ENCODE results near the gene MYOZ1. TPM values are rescaled to one million over a fixed set of nuclear protein-coding genes. Genes with fewer than 3 reads are reported as not detected.
"Not testable (repeated sequence)": the region's sequence is repeated elsewhere in the genome, so short reads cannot be mapped to it uniquely, and the experiment has no call there.

The MYOZ1 gene
- polyA plus RNA-seq, 5 donors: 2.1 to 25.1 (median 3.2) TPM

DNA sequence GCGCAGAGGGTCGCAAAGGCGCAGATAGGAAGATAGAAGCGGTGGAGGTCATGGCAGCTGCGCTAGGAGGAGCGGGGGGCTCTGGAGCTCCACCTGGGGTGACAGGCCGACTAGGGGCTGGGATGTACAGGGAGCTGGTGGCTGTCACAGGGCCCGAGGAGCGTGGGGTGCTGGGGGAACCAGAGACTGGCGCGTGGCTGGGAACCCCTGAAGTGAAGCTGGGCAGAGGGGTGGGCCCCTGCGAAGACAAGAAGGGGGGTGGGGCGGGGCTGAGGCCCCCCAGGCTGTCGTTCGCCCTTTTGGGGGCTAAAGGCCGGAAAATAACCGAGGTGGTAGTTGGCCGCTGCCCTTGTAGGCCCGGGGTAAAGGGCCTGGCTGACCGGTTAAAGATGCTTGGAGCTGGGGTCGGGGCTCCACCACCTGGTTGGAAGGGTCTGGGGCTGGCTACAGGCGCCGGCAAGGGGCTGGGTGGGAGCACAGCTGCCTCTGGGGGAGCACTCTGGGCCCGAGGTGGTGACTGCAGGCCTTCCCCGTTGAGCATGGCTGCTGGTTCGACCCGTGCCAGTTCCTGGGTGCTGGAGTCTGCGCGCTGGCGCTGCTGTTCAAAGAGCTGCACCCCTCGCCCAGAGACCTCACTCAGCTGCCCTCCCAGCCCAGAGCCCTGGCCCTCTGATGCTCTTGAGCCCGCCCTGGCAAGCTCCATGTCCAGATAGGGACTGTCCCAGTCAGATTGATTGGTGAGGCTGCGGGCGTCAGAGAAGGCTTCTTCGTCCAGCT lies 6.8 kb upstream of the MYOZ1 start:
- DNase-seq: no peak

DNA sequence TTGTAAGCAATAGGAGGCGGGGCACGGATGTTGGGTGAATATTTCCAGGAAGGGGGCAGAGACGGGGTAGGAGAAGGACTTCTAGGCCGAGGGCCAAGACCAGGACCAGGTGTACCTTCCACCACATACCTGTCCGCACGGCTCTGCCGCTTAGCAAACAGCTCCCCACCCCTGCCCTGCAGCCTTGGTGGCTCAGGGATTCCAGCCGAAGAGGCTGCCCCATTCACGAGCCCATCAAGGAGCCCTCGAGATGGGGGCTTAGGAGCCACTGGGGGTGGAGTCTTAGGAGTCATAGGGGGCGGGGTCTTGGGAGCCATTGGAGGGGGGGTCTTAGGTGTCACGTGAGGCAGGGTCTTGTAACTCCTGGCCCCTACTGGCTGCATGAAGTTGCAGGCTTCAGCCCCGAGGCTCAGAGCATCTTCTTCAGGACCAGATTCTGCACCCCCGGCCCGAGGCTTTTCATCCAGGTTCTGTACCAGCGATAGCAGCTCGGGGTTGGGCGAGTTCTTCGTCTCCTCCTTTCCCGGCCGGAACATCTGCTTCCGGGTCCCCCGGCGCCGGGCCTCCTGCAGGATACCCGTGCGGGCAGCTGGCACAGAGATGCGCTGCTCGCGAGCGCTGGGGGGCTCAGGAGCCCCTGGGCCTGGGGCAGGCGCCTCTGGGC lies 6.1 kb upstream of the MYOZ1 start:
- DNase-seq: peak; percentile 68 to 77

DNA sequence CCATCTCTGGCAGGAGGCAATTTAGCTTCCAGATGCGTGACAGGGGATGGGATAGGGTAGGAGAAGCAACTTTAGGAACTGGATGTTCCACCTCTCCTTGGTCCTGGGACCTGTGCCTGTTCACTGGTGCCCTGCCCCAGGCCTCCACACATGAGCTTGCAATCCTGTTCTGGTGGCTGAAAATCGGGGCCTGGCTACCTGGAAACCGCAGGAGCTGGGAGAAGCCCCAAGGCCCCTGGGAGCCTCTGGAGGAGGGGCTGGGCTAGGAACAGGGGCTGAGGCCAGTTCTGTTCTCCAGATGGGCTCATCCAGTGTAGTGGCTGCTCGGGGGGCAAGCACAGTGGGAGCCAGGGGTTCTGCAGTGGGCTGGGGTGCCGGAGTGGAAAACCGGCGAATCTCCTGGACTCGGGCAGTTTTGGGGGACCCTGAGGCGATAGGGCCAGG lies 5.3 kb upstream of the MYOZ1 start:
- no peak for DNase-seq

DNA sequence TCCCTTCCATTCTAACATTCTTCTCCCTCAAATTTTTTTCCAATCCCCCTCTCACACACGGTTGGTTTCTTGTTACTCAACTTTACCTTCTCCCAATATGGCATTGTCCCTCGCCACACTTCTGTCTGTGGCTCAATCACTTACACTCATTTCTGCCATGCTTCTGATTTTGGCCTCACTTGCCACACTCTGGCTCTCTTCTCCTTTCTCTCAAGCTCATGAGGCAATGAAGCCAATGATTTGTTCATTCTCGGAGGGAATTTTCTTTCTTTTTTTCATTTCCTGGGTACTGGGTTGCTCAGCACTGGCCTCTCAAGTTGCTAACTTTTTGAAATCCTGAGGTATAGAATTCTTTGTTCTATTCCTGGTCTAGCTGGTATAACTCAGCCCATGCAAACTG lies 4.0 kb upstream of the MYOZ1 start:
- no peak for DNase-seq

DNA sequence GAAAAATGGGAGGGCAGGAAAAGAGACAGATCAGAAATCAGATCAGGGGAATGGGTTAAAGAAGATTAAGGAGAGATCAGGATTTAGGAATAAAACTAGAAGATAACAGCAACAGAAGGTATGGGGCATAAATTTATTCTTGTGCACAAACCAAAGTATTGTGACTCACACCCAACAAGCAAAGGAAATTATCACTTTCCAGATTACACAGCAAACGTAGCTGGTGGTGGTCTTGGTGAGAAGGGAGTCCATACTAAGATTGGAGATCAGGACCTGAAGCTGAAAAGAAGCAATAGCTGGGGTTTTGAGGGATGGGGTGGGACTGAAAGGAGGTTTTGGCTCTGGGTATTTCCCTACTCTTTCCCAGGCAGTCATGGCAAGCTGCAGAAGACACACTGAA lies 3.5 kb upstream of the MYOZ1 start:
- no peak for DNase-seq

DNA sequence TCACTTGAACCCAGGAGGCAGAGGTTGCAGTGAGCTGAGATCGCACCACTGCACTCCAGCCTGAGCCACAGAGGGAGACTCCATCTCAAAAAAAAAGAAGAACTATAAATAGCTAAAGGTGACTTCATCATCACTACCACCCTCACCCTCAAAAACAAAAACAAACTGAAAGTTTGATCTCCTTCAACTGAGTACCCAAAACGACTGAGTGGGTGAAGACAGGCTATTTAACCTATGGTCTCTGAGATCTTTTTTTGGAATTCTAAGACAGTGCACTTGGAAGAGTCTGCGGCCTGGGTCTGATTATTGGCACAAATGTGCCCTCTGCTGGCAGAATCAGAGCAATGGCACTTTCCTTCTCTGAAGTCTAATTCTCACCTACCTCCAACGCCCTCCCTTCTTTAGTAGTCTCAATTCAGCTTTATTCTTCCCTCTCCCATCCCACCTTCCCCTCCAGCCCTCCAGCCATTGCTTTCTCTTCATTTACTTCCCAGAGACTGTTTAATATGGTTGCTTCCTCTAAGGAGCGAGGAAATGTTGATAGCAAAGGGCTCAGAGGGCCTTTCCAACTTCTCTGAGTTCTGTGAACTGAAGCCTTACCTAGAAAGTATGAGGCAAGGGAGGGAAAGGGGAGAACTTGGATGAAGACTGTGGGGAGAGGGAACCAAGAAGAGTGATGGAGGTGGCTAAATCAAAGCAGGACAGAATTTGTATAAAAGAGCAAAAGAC lies 2.9 kb upstream of the MYOZ1 start:
- DNase-seq: peak in 1 of 2 donors; percentile 67

DNA sequence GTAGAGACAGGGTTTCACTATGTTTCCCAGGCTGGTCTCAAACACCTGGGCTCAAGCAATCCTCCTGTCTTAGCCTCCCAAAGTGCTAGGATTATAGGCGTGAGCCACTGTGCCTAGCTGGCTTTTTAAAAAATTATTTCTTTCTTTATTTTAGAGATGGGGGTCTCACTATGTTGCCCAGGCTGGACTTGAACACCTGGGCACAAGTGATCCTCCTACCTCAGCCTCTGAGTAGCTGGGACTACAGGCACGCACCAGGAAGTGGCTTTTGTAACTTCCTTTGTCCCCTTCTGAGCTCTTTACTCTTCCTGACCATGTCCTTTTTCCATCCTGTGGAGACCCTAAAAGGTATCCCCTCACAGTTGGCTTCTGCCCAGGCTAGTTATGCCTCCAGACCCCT lies 2.1 kb upstream of the MYOZ1 start:
- no peak for DNase-seq

DNA sequence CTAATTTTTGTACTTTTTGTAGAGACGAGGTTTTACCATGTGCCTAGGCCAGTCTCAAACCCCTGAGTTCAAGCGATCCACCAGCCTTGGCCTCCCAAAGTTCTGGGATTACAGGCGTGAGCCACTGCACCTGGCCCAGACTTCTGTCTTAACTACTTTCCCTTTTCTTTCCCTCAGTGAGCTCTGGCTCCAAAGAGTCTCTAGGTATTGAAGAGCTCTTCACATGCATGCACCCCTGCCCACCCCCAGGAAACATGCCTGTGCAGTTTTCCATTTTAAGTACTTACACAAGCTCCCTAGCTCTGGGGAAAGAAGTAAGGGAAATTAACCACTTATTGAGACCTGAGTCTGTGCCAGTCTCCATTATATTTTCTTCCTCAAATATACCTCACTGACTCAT lies 2.0 kb downstream of the MYOZ1 start:
- no peak for DNase-seq

DNA sequence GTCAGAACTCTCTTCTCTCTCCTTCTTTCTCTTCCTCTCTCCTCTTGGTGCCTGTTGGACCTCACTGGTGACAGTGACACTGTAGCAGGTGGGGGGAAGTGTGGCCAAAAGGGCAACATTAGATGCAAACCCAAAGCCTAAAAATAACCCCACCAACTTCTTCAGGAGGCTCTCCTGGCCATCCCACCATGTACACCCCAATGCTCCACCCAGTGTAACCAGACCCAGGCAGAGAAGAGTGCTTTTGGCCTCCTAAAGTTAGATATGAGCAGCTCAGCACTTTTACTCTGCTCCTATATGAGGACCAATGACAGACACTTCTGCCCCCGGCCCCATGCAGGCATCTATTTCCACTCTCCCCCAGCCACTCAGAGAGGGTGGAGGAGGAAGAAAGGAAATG lies 5.5 kb downstream of the MYOZ1 start:
- no peak for DNase-seq

DNA sequence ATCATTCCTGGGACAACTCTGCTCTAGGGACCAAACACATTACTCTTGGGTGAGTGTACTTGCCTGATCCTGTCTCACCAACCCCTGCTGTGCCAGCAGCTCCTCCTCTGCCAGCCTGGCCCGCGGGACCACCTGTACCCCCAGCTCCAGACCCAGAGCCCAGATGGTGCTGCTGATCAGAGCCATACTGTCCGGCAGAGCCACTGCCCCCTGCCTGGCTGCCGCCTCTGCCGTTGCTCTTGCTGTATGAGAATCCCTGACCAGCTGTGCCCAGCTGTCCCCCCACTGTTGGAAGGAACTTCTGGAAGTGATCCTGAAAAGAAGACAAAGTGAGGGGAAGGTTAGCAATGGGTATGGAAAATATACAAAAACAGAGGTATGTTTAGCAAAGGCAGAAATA lies 6.9 kb downstream of the MYOZ1 start:
- DNase-seq: no peak

DNA sequence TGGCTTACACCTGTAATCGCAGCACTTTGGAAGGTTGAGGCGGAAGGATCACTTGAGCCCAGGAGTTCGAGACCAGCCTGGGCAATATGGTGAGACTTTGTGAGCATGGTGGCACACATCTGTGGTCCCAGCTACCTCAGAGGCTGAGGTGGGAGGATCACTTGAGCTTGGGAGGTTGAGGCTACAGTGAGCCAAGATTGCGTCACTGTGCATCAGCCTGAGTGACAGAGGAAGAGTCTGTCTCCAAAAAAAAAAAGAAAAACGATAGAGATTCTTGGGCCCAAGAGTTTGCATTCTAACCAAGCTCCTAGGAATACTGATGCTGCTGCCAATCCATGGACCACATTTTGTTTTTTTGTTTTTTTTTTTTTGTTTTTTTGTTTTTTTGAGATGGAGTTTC lies 12.1 kb downstream of the MYOZ1 start:
- no peak for DNase-seq

DNA sequence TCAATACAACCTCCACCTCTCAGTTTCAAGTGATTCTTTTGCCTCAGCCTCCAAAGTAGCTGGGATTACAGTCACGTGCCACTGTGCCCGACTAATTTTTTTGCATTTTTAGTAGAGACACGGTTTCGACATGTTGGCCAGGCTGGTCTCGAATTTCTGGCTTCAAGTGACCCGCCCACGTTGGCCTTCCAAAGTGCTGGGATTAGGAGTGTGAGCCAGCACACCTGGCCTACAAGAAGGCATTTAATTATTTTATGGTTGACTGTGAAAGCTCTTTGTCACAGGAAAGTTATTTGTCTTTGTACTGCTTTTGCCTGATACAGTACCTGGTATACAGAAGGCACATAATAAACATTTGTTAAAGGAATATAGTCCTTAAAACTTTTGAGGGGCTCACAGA lies 12.9 kb downstream of the MYOZ1 start:
- DNase-seq: no peak

DNA sequence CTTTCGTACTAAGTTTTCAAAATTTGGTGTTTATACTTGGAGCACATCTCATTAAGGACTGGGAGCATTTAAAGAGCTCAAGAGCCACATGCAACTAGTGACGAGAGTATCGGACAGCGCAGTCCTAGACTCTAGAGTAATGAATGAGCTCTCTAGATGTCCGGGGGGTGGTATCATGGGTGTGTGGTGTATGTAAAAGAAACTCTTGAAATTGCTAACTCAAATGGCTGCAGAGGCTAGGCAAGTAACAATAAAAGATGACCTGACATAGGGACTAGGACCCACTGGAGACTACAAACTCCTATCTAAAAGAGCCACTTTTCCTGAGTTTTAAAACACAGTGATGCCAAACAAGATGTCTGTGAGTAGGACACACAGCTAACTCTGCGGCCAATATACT lies 14.0 kb downstream of the MYOZ1 start:
- no peak for DNase-seq

DNA sequence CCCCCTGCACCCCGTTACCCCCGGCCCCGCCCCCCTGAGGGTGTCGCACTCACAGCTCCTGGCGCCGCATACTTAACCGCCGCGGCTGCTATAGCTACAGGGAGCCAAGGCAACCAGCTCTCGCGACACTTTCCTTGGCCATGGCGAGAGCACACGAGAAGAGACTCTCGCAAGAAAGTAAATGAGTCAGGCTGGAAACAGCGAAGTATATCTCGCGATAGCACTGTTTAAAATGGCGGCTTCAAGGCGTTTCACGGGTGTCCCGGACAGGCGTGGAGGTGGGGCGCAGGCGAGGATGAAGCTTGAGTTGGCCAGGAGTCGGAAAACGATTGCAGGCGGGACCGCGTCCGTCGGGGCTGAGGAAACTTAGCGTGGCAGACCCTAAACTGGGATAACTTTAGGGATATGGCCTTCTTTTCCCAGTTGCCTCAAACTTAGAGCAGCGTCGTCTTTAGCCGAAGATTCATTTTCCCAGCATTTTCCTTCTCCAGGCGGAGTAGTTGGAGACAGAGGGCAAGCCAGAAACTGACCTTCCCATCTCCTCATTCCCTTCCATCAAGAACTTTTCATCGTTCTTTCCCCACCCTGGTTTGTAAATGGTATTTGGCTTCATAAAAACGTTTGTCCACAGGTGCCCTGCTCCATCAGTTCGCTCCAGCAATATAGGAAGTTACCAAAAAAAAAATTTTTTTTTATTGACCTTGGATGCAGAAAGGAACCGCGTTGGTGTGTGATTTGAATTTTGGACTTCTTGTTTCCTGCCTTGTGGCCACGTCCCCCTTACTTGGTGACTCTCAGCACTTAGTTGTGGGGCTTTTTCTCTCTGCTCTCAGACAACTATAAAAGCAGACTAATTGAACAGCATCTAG lies 15.2 kb downstream of the MYOZ1 start:
- peak; percentile 95 to 97 for DNase-seq

DNA sequence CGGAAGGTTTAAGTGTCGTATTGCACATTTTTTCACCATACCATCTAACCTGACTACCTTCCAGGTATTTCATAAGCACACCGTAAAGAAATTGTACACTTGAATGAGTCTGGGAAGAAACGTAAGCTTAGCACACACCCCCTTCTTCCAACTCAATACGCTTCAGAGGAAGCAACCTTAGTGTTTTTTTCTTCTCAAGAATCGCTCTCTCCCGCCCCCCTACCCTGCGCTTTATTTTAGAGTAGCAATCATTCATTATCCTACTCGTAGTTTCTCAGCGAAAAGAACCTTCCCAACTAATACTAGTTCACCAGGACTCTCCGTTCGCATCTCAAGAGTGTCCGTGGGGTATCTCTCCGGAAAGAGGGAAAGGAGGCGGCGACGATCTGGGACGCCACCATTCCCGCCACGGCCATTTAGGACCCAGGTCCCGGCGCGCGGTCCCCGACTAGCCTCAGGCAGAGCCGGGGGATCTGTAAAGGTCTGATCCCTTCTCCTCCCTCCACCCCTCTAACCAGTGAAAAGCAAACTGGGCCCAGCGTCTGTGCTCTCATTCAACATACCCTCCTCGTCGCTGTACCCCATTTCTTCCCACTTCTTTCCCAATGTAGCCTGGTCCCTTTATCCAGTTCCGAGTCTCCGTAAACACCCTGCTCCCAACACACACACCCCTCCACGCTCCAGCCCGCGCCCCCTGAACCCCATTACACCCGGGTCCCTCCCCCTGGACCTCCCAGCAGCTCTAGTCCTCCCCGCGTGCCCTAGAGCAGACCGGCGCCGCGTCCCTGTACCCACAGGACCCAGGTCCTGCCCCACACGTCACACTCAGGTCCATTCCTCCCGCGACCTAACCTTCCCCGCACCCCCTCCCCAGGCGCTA lies 16.0 kb downstream of the MYOZ1 start:
- peak; percentile 51 to 58 for DNase-seq

DNA sequence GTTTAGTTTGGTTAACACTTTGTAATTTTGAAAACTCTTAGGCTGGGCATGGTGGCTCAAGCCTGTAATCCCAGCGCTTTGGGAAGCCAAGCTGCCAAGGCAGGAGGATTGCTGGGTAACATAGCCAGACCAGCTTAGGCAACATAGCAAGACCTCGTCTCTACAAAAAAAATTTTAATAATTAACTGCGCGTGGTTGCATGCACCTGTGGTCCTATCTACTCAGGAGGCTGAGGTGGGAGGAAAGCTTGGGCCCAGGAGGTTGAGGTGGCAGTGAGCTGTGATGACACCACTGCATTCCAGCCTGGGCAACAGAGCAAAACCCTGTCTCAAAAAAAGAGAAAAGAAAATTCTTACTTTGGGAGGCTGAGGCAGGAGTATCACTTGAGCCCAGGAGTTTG lies 18.2 kb downstream of the MYOZ1 start:
- no peak for DNase-seq

DNA sequence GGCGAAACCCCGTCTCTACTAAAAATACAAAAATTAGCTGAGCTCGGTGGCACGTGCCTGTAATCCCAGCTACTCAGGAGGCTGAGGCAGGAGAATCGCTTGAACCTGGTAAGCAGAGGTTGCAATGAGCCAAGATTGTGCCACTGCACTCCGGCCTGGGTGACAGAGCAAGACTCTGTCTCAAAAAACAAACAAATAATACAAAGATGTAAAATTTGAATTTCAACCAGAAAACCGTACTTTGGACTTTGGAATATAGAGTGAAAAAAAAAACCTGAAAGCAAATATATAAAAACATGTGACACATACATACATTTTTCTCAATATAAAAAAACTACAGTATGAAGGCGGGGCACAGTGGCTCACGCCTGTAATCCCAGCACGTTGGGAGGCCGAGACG lies 20.3 kb downstream of the MYOZ1 start:
- not testable (repeated sequence) for DNase-seq

DNA sequence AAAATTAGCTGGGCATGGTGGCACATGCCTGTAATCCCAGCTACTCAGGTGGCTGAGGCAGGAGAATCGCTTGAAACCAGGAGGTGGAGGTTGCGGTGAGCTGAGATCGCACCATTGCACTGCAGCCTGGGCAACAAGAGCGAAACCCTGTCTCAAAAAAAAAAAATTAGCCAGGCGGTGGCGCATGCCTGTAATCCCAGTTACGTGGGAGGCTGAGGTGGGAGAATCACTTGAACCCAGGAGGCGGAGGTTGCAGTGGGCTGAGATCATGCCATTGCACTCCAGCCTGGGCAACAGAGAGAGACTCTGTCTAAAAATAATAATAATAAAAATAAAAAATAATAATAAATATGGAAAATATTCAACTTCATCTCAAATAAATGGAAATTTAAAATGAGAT lies 24.1 kb downstream of the MYOZ1 start:
- not testable (repeated sequence) for DNase-seq

DNA sequence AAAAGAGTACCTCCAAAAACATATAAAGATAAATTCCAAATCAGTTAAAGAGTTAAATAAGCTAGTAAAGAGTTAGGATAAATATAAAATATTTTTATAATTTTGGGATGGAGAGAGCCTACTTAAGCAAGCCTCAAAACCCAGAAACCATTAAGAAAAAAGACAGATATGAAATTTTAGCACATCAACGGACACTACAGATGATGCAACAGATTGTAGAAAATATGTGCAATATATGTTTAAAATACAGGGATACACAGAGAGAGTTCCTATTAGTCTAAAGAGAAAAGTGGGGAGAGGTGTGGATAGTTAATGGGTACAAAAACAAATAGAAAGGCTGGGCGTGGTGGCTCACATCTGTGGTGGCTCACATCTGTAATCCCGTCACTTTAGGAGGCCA lies 26.6 kb downstream of the MYOZ1 start:
- DNase-seq: no peak

DNA sequence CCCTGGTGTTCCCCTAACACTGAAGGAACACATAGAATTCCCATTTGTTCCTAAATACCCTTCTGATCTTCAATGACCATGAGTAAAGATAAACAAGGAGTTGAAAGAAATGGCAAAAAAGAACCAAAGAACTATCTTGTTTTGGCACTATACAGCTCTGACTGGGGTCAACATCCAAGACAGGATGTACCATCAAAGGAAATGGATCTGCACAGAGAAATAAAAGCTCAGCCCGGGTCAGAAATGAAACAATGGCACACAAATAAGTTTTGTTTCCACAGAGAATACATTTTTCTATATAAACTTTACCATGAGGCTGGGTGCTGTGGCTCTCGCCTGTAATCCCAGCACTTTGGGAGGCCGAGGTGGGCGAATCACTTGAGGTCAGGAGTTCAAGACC lies 32.2 kb downstream of the MYOZ1 start:
- DNase-seq: no peak

DNA sequence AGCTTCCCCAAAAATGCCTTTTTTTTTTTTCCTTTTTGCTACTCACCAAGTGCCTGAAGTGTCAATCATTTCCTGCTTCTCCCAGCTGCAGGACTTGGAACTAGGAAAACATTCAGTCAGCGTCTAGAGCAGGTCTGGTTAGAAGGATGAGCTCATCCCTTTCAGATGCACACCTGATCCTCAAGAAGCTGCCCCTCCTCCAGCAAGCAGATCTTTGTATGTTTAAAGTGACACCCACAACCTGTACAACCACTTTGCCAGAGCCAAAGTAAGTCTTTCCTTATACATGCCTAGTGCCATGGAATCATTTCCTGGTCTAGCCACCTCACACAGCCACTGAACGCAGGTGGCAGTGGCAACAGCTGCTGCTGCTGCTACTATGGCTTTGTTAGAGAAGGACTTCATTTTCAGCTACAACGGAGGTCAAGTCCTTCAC lies 39.8 kb downstream of the MYOZ1 start:
- peak; percentile 55 for DNase-seq
